H9 (cell line): ENCODE data around the gene CCDC57. TPM values are rescaled to one million over a fixed set of nuclear protein-coding genes. Genes with fewer than 3 reads are reported as not detected.

ENCODE experiments used
- DNase-seq: peaks from one replicate; pipeline ENCODE4 v3.0.0-alpha.2; 2017
- H2AFZ ChIP-seq: one replicate; pipeline ENCODE4 v1.6.1; 2013; ENCODE audit warnings: mild to moderate bottlenecking, low read length, control low read depth, moderate library complexity
- H2AK5ac ChIP-seq: 2 replicates; pipeline ENCODE4 v1.6.1; 2013; ENCODE audit warnings: low read length, control low read depth, mixed read lengths; ENCODE audit not compliant: insufficient read length
- H2BK120ac ChIP-seq: one replicate; pipeline ENCODE4 v1.6.1; 2013; ENCODE audit warnings: low read depth, mild to moderate bottlenecking, low read length, control low read depth, inconsistent platforms; ENCODE audit not compliant: poor library complexity, severe bottlenecking
- H2BK12ac ChIP-seq: 2 replicates; pipeline ENCODE4 v1.6.1; 2013; ENCODE audit warnings: low read length, control low read depth, mixed read lengths, low read depth; ENCODE audit not compliant: insufficient read length
- H2BK15ac ChIP-seq: 2 replicates; pipeline ENCODE4 v1.6.1; 2013; ENCODE audit warnings: low read depth, low read length, control low read depth
- H2BK20ac ChIP-seq: one replicate; pipeline ENCODE4 v1.6.1; 2013; ENCODE audit warnings: low read depth, mild to moderate bottlenecking, low read length, control low read depth, inconsistent platforms; ENCODE audit not compliant: poor library complexity, severe bottlenecking
- H2BK5ac ChIP-seq: 2 replicates; pipeline ENCODE4 v1.6.1; 2013; ENCODE audit warnings: low read length, control low read depth, mixed read lengths; ENCODE audit not compliant: insufficient read length
- H3K14ac ChIP-seq: 2 replicates; pipeline ENCODE4 v1.6.1; 2013; ENCODE audit warnings: low read length, control low read depth; ENCODE audit not compliant: insufficient read depth
- H3K18ac ChIP-seq: 2 replicates; pipeline ENCODE4 v1.6.1; 2013; ENCODE audit warnings: low read depth, mild to moderate bottlenecking, mixed read lengths, low read length, control low read depth; ENCODE audit not compliant: insufficient read length
- H3K23ac ChIP-seq: 2 replicates; pipeline ENCODE4 v1.6.1; 2013; ENCODE audit warnings: low read length, control low read depth, mixed read lengths, low read depth; ENCODE audit not compliant: insufficient read length
- H3K23me2 ChIP-seq: 2 replicates; pipeline ENCODE4 v1.6.1; 2013; ENCODE audit warnings: low read depth, mild to moderate bottlenecking, mixed read lengths, low read length, control low read depth; ENCODE audit not compliant: insufficient read length, poor library complexity, severe bottlenecking
- H3K27ac ChIP-seq: 2 replicates; pipeline ENCODE4 v1.5.1; 2013; ENCODE audit warnings: low read length, control low read depth, mixed read lengths, low read depth; ENCODE audit not compliant: insufficient read length
- H3K27me3 ChIP-seq: 2 replicates; pipeline ENCODE4 v1.6.1; 2013; ENCODE audit warnings: low read length, control low read depth, inconsistent platforms; ENCODE audit not compliant: insufficient read depth
- H3K4ac ChIP-seq: 2 replicates; pipeline ENCODE4 v1.6.1; 2013; ENCODE audit warnings: low read depth, mild to moderate bottlenecking, control low read depth, inconsistent platforms, low read length, moderate library complexity
- H3K4me1 ChIP-seq: 2 replicates; pipeline ENCODE4 v1.6.1; 2013; ENCODE audit warnings: low read length, control low read depth, inconsistent platforms; ENCODE audit not compliant: insufficient read depth
- H3K4me2 ChIP-seq: 2 replicates; pipeline ENCODE4 v1.6.1; 2013; ENCODE audit warnings: low read length, control low read depth, mixed read lengths; ENCODE audit not compliant: insufficient read length, insufficient read depth
- H3K56ac ChIP-seq: 2 replicates; pipeline ENCODE4 v1.6.1; 2013; ENCODE audit warnings: low read depth, mild to moderate bottlenecking, mixed read lengths, low read length, control low read depth; ENCODE audit not compliant: insufficient read length
- H3K79me1 ChIP-seq: 2 replicates; pipeline ENCODE4 v1.6.1; 2013; ENCODE audit warnings: low read depth, mild to moderate bottlenecking, moderate library complexity, low read length, control low read depth, inconsistent platforms; ENCODE audit not compliant: insufficient read depth, poor library complexity, severe bottlenecking
- H3K79me2 ChIP-seq: 2 replicates; pipeline ENCODE4 v1.6.1; 2013; ENCODE audit warnings: low read length, control low read depth, inconsistent platforms; ENCODE audit not compliant: insufficient read depth
- H3K9ac ChIP-seq: 2 replicates; pipeline ENCODE4 v1.6.1; 2013; ENCODE audit warnings: low read length, control low read depth, mixed read lengths; ENCODE audit not compliant: insufficient read length; ENCODE audit errors: extremely low read depth
- H3K9me3 ChIP-seq: one replicate; pipeline ENCODE4 v1.6.1; 2013; ENCODE audit warnings: low read depth, low read length, inconsistent platforms; ENCODE audit not compliant: control insufficient read depth
- H3T11ph ChIP-seq: one replicate; pipeline ENCODE4 v1.6.1; 2013; ENCODE audit warnings: mild to moderate bottlenecking, low read length, control low read depth, inconsistent platforms
- H4K20me1 ChIP-seq: one replicate; pipeline ENCODE4 v1.6.1; 2013; ENCODE audit not compliant: control insufficient read depth, insufficient read length, insufficient read depth
- H4K5ac ChIP-seq: 2 replicates; pipeline ENCODE4 v1.6.1; 2013; ENCODE audit warnings: low read depth, mild to moderate bottlenecking, mixed read lengths, low read length, control low read depth; ENCODE audit not compliant: insufficient read length
- H4K8ac ChIP-seq: replicated peaks from 2 replicates; pipeline ENCODE4 v1.6.1; 2013; ENCODE audit warnings: low read length, control low read depth, mixed read lengths, low read depth; ENCODE audit not compliant: insufficient read length
- H4K91ac ChIP-seq: 2 replicates; pipeline ENCODE4 v1.6.1; 2013; ENCODE audit warnings: low read depth, mild to moderate bottlenecking, moderate library complexity, mixed read lengths, low read length, control low read depth; ENCODE audit not compliant: insufficient read length
- H3K27ac Mint-ChIP-seq, 3 experiments: 2 replicates in 2 of 3; 3 replicates in 1 of 3; pipeline ENCODE4 v1.8.0; 2020 to 2021; ENCODE audit warnings: mixed read lengths in 3 of 3, mild to moderate bottlenecking in 1 of 3, moderate library complexity in 1 of 3
- H3K27me3 Mint-ChIP-seq: 2 replicates; pipeline ENCODE4 v1.8.0; 2021; ENCODE audit warnings: low read depth, mild to moderate bottlenecking, moderate library complexity, mixed read lengths
- H3K36me3 Mint-ChIP-seq, 3 experiments: 2 replicates in 2 of 3; 3 replicates in 1 of 3; pipeline ENCODE4 v1.8.0; 2020 to 2021; ENCODE audit warnings: low read depth in 3 of 3, mixed read lengths in 3 of 3; ENCODE audit not compliant: insufficient read depth in 1 of 3
- H3K4me1 Mint-ChIP-seq, 2 experiments: 2 replicates each; pipeline ENCODE4 v1.8.0; 2020; ENCODE audit warnings: mixed read lengths in 2 of 2
- H3K4me3 Mint-ChIP-seq, 2 experiments: 2 replicates in 1 of 2; 3 replicates in 1 of 2; pipeline ENCODE4 v1.8.0; 2020 to 2021; ENCODE audit warnings: mild to moderate bottlenecking in 2 of 2, mixed read lengths in 2 of 2, moderate library complexity in 1 of 2
- H3K9me3 Mint-ChIP-seq, 2 experiments: 2 replicates in 1 of 2; 3 replicates in 1 of 2; pipeline ENCODE4 v1.8.0; 2020; ENCODE audit warnings: mild to moderate bottlenecking in 2 of 2, mixed read lengths in 2 of 2, moderate library complexity in 1 of 2
- CTCF ChIP-seq: fragments of 200-600 bp; sonication (generic); conservative IDR thresholded peaks from 3 replicates; pipeline ENCODE4 v1.8.0; 2021; ENCODE audit warnings: antibody characterized with exemption, mild to moderate bottlenecking
- WGBS: extraction: QIAGEN DNeasy Blood & Tissue Kit; methylation state at CpG from one replicate; pipeline ENCODE4 v1.1.7; 2013; ENCODE audit warnings: missing lambda C conversion rate, low lambda C conversion rate, mixed read lengths; ENCODE audit not compliant: insufficient read length; ENCODE audit errors: extremely low coverage; 5-methylcytosine and 5-hydroxymethylcytosine counted together
- total RNA-seq: library from RNA; stranded (reverse); gene quantifications from 2 replicates; pipeline ENCODE4 v1.2.1, GENCODE V29; 2021

The CCDC57 gene
- total RNA-seq, 1 experiment from 2014 or later = 11.0 TPM

GRCh38 chr17:82247182-82247823 lies 34.7 kb upstream of the CCDC57 start:
- DNase-seq = no peak
- Histone ChIP-seq H4K5ac (no peak overlapping the region), H4K8ac (no peak overlapping the region), H3K27me3 (peaks cover 2% of the 10 kb centered on the region; the same call in 1 of the 2 replicates), H3K23ac (no peak overlapping the region), H3K4me1 (no peaks in the 10 kb centered on the region), H2BK5ac (no peak overlapping the region), H3K9me3 (no peaks in the 10 kb centered on the region), H2BK120ac (no peak overlapping the region), H3K14ac (no peak overlapping the region), H3K18ac (no peak overlapping the region), H3K27ac (no peak overlapping the region), H3K4me2 (no peak overlapping the region), H3K79me2 (peaks cover 2% of the 10 kb centered on the region; the same call in 1 of the 2 replicates), H3K9ac (no peak overlapping the region), H2AFZ (no peak overlapping the region), H2AK5ac (no peak overlapping the region), H4K91ac (no peak overlapping the region), H4K20me1 (no peaks in the 10 kb centered on the region), H2BK12ac (no peak overlapping the region), H3K4ac (no peak overlapping the region), H3K79me1 (peaks cover 8% of the 10 kb centered on the region), H3T11ph (no peak overlapping the region), H3K56ac (no peak overlapping the region), H3K23me2 (no peaks in the 10 kb centered on the region), H2BK15ac (no peak overlapping the region), H2BK20ac (no peak overlapping the region)
- Mint-ChIP-seq H3K4me1 (peaks cover 0 to 4% of the 10 kb centered on the region in 2 experiments; a peak in 3 of 4 replicates), H3K27ac (peak overlapping the region in 1 of 3 experiments; percentile 58; a peak in 1 of 7 replicates), H3K27me3 (no peaks in the 10 kb centered on the region), H3K36me3 (peaks cover 48 to 95% (median 92%) of the 10 kb centered on the region in 3 experiments; a peak in 6 of 7 replicates), H3K9me3 (no peaks in the 10 kb centered on the region), H3K4me3 (no peak overlapping the region)
- TF ChIP-seq CTCF = no peak
- WGBS = no CpG with 5 or more reads among the region's 22 CpGs
